Upper lobe of left lung (tissue), 4 donors: ENCODE measurements around the gene SNX10.

Source experiments
- CTCF ChIP-seq, 6 experiments: fragments of 450-650 bp in 4 of 6; fragments of 200-600 bp in 2 of 6; sonication (generic) in 2 of 6; IDR thresholded peaks; one replicate each; pipeline ENCODE4 v1.5.1; 2016 to 2019; ENCODE audit warnings: antibody characterized with exemption in 6 of 6
- EP300 ChIP-seq, 4 donors: sonication (generic); formaldehyde crosslinking; IDR thresholded peaks; one replicate each; pipeline ENCODE4 v1.5.1; 2017; ENCODE audit warnings: antibody characterized with exemption in 4 of 4, control low read depth in 2 of 4
- POLR2AphosphoS5 ChIP-seq, 2 donors: sonication (generic); formaldehyde crosslinking; IDR thresholded peaks; one replicate each; pipeline ENCODE4 v1.5.1; 2017; ENCODE audit warnings: antibody characterized with exemption in 2 of 2

GRCh38 chr7:26416004-26416403 is 124.3 kb downstream of the SNX10 start:
- no peak for TF ChIP-seq POLR2AphosphoS5 (IDR thresholded peaks at IDR 0.05)
- TF ChIP-seq CTCF (IDR thresholded peaks at IDR 0.05): no peak
- TF ChIP-seq EP300 (IDR thresholded peaks at IDR 0.05): no peak
